NCI-H2171 treated with DMSO at 0.1 percent for 48 hours (cell line): Measurements from ENCODE around the gene TAS2R1.

Experiments
- DNase-seq: peaks from one replicate; lab custom pipeline; 2025; lab: John Stamatoyannopoulos, UW

TAS2R1 gene

GRCh38 chr5:9630251-9630650, at the start of gene TAS2R1:
Gene TAS2R1 (minus strand): TSS chr5:9630351. CDS start chr5:9630032, 319 bp downstream.
- no peak for DNase-seq

- no peak for DNase-seq
Observed at GRCh38 chr5:9670371-9670770, 40.2 kb upstream of the TAS2R1 start.

- no peak for DNase-seq
Observed at GRCh38 chr5:9667906-9668305, 37.8 kb upstream of the TAS2R1 start.

GRCh38 chr5:9663891-9664290, 33.7 kb upstream of the TAS2R1 start:
- DNase-seq = no peak

- no peak for DNase-seq
Observed at GRCh38 chr5:9661316-9662015, 31.3 kb upstream of the TAS2R1 start.

- no peak for DNase-seq
Observed at GRCh38 chr5:9658706-9659105, 28.6 kb upstream of the TAS2R1 start.

GRCh38 chr5:9657819-9658218, 27.7 kb upstream of the TAS2R1 start:
- no peak for DNase-seq

- no peak for DNase-seq
Observed at GRCh38 chr5:9655641-9656040, 25.5 kb upstream of the TAS2R1 start.

- DNase-seq = no peak
Observed at GRCh38 chr5:9654886-9655285, 24.7 kb upstream of the TAS2R1 start.

- no peak for DNase-seq
Observed at GRCh38 chr5:9653811-9654210, 23.7 kb upstream of the TAS2R1 start.

- DNase-seq = no peak
Observed at GRCh38 chr5:9653061-9653460, 22.9 kb upstream of the TAS2R1 start.

GRCh38 chr5:9652295-9652694, 22.1 kb upstream of the TAS2R1 start:
- DNase-seq = no peak

- no peak for DNase-seq
Observed at GRCh38 chr5:9646843-9647242, 16.7 kb upstream of the TAS2R1 start.

- DNase-seq = no peak
Observed at GRCh38 chr5:9644630-9645029, 14.5 kb upstream of the TAS2R1 start.

GRCh38 chr5:9642621-9643020, 12.5 kb upstream of the TAS2R1 start:
- DNase-seq = no peak

GRCh38 chr5:9641806-9642355, 11.7 kb upstream of the TAS2R1 start:
- DNase-seq = no peak

- no peak for DNase-seq
Observed at GRCh38 chr5:9632495-9632894, 2.3 kb upstream of the TAS2R1 start.

GRCh38 chr5:9627541-9627940, 2.6 kb downstream of the TAS2R1 start:
- no peak for DNase-seq

- no peak for DNase-seq
Observed at GRCh38 chr5:9626955-9627354, 3.2 kb downstream of the TAS2R1 start.

- DNase-seq = peak; percentile 20
Observed at GRCh38 chr5:9625731-9626130, 4.4 kb downstream of the TAS2R1 start.

GRCh38 chr5:9625286-9625685, 4.9 kb downstream of the TAS2R1 start:
- DNase-seq = no peak

GRCh38 chr5:9624196-9624947, 5.8 kb downstream of the TAS2R1 start:
- DNase-seq = no peak

GRCh38 chr5:9623661-9624060, 6.5 kb downstream of the TAS2R1 start:
- DNase-seq = no peak
